Upper lobe of left lung (tissue), 6 donors: Measurements from ENCODE around the gene VIPR1. TPM values are rescaled to one million over a fixed set of nuclear protein-coding genes. Genes with fewer than 3 reads are reported as not detected.

Experiments
- ATAC-seq, 2 donors: fragments of 200-7000 bp; cut with Tn5 transposase; one replicate each; pipeline ENCODE4 v1.9.1; 2022; ENCODE audit warnings: mild to moderate bottlenecking in 2 of 2, moderate library complexity in 2 of 2; ENCODE audit not compliant: low FRiP score in 2 of 2
- DNase-seq, 2 donors: peaks; one replicate each; pipeline ENCODE4 v3.0.0-alpha.2; 2019 to 2020
- H3K27ac ChIP-seq, 4 donors: fragments of 200-600 bp; sonication (generic); one replicate each; pipeline ENCODE4 v1.5.1; 2016 to 2019
- H3K27me3 ChIP-seq, 4 donors: fragments of 200-600 bp; sonication (generic); one replicate each; pipeline ENCODE4 v1.5.1; 2017 to 2019
- H3K36me3 ChIP-seq, 4 donors: fragments of 200-600 bp; sonication (generic); one replicate each; pipeline ENCODE4 v1.5.1; 2016 to 2019
- H3K4me1 ChIP-seq, 4 donors: fragments of 200-600 bp; sonication (generic); one replicate each; pipeline ENCODE4 v1.5.1; 2018 to 2019
- H3K4me3 ChIP-seq, 4 donors: fragments of 200-600 bp; sonication (generic); one replicate each; pipeline ENCODE4 v1.5.1; 2017 to 2019; ENCODE audit warnings: mild to moderate bottlenecking in 2 of 4, moderate library complexity in 1 of 4
- H3K9me3 ChIP-seq, 4 donors: fragments of 200-600 bp; sonication (generic); one replicate each; pipeline ENCODE4 v1.5.1; 2018 to 2019
- CTCF ChIP-seq, 6 experiments: fragments of 450-650 bp in 4 of 6; fragments of 200-600 bp in 2 of 6; sonication (generic) in 2 of 6; IDR thresholded peaks; one replicate each; pipeline ENCODE4 v1.5.1; 2016 to 2019; ENCODE audit warnings: antibody characterized with exemption in 6 of 6
- EP300 ChIP-seq, 4 donors: sonication (generic); formaldehyde crosslinking; IDR thresholded peaks; one replicate each; pipeline ENCODE4 v1.5.1; 2017; ENCODE audit warnings: antibody characterized with exemption in 4 of 4, control low read depth in 2 of 4
- POLR2A ChIP-seq, 4 donors: fragments of 450-650 bp; IDR thresholded peaks; one replicate each; pipeline ENCODE4 v1.5.1; 2016 to 2017; ENCODE audit warnings: antibody characterized with exemption in 4 of 4, mild to moderate bottlenecking in 2 of 4
- POLR2AphosphoS5 ChIP-seq, 2 donors: sonication (generic); formaldehyde crosslinking; IDR thresholded peaks; one replicate each; pipeline ENCODE4 v1.5.1; 2017; ENCODE audit warnings: antibody characterized with exemption in 2 of 2
- WGBS, 2 donors: methylation state at CpG; one replicate each; pipeline ENCODE4 v1.1.5; 2017 to 2018; 5-methylcytosine and 5-hydroxymethylcytosine counted together
- total RNA-seq, 6 donors: library from RNA; depleted of rRNA in 4 of 6; stranded (reverse); fragments of >200 nt in 4 of 6; gene quantifications; one replicate each; pipeline versions ENCODE4 v1.1.0 to v1.2.1, GENCODE V29; 2016 to 2021
- donor health status: DM: no; HTN: no; CAD: no; lungs with moderate emphysema.
- donor health status: DM: no; HTN: yes; CAD: no; lungs with severe emphysema.

The VIPR1 gene
- total RNA-seq, 6 donors from 2014 or later = 92.6 to 577 (median 198) TPM

- DNase-seq = peak in 1 of 2 donors; percentile 10
- ATAC-seq = no peak
- H3K27ac ChIP-seq = peak overlapping the region; percentile 48 to 78 (median 68)
Measured at GRCh38 chr3:42489937-42490227, 12.6 kb upstream of the VIPR1 start.

GRCh38 chr3:42490243-42490642, 12.2 kb upstream of the VIPR1 start:
- ATAC-seq = peak; percentile 45 to 92
- peak in 1 of 2 donors; percentile 96 for DNase-seq
- no peaks in the 10 kb centered on the region for H3K36me3 ChIP-seq
- no peaks in the 10 kb centered on the region for H3K9me3 ChIP-seq
- peaks cover 25 to 32% (median 29%) of the 10 kb centered on the region in 4 donors for H3K4me1 ChIP-seq
- WGBS, 2 donors = 24 to 53% methylated on average over 5 of the region's 5 CpGs
- no peak overlapping the region for H3K4me3 ChIP-seq
- no peaks in the 10 kb centered on the region for H3K27me3 ChIP-seq
- TF ChIP-seq CTCF (IDR thresholded peaks at IDR 0.05) = no peak
- peak in 1 of 2 donors; percentile 62 for TF ChIP-seq POLR2AphosphoS5 (IDR thresholded peaks at IDR 0.05)
- peak overlapping the region; percentile 48 to 78 (median 68) for H3K27ac ChIP-seq

More at GRCh38 chr3:42489937-42490227, 12.6 kb upstream of the VIPR1 start:
- H3K36me3 ChIP-seq = no peaks in the 10 kb centered on the region
- peaks cover 25 to 32% (median 29%) of the 10 kb centered on the region in 4 donors for H3K4me1 ChIP-seq
- H3K27me3 ChIP-seq = no peaks in the 10 kb centered on the region
- WGBS, 2 donors = 85 to 94% methylated on average over 3 of the region's 3 CpGs
- no peaks in the 10 kb centered on the region for H3K9me3 ChIP-seq
- H3K4me3 ChIP-seq = no peak overlapping the region
- TF ChIP-seq EP300 (IDR thresholded peaks at IDR 0.05) = no peak
- no peak for TF ChIP-seq POLR2A (IDR thresholded peaks at IDR 0.05)
- no peak for TF ChIP-seq CTCF (IDR thresholded peaks at IDR 0.05)
- no peak for TF ChIP-seq POLR2AphosphoS5 (IDR thresholded peaks at IDR 0.05)

- 58 to 67% methylated on average over 3 of the region's 3 CpGs for WGBS, 2 donors
- no peaks in the 10 kb centered on the region for H3K36me3 ChIP-seq
- H3K4me3 ChIP-seq = no peak overlapping the region
- H3K4me1 ChIP-seq = peaks cover 25 to 32% (median 29%) of the 10 kb centered on the region in 4 donors
- ATAC-seq (peak in 1 of 2 donors; percentile 44), DNase-seq (peak in 1 of 2 donors; percentile 21)
- H3K27ac ChIP-seq = peak overlapping the region in 3 of 4 donors; percentile 28 to 66 (median 54)
- TF ChIP-seq POLR2AphosphoS5 (IDR thresholded peaks at IDR 0.05) = no peak
- no peak for TF ChIP-seq CTCF (IDR thresholded peaks at IDR 0.05)
- no peak for TF ChIP-seq POLR2A (IDR thresholded peaks at IDR 0.05)
- no peak for TF ChIP-seq EP300 (IDR thresholded peaks at IDR 0.05)
- no peaks in the 10 kb centered on the region for H3K9me3 ChIP-seq
- no peaks in the 10 kb centered on the region for H3K27me3 ChIP-seq
Measured at GRCh38 chr3:42491881-42492507, 10.4 kb upstream of the VIPR1 start.

- no peaks in the 10 kb centered on the region for H3K27me3 ChIP-seq
- H3K27ac ChIP-seq = peak overlapping the region in 3 of 4 donors; percentile 28 to 66 (median 54)
- no peak overlapping the region for H3K4me3 ChIP-seq
- peaks cover 25 to 35% (median 32%) of the 10 kb centered on the region in 4 donors for H3K4me1 ChIP-seq
- H3K9me3 ChIP-seq = no peaks in the 10 kb centered on the region
- no peaks in the 10 kb centered on the region for H3K36me3 ChIP-seq
- no peak for TF ChIP-seq POLR2AphosphoS5 (IDR thresholded peaks at IDR 0.05)
- TF ChIP-seq POLR2A (IDR thresholded peaks at IDR 0.05) = no peak
- no peak for TF ChIP-seq EP300 (IDR thresholded peaks at IDR 0.05)
- TF ChIP-seq CTCF (IDR thresholded peaks at IDR 0.05) = no peak
- 60 to 79% methylated on average over 5 to 6 of the region's 6 CpGs for WGBS, 2 donors
- DNase-seq = peak; percentile 18 to 21
- peak in 1 of 2 donors; percentile 57 for ATAC-seq
Measured at GRCh38 chr3:42492508-42493080, 9.8 kb upstream of the VIPR1 start.
